ENCODE results near the gene TBX10.

- TF ChIP-seq POLR2A (IDR thresholded peaks at IDR 0.05; ENCODE audit: low read depth, low read length), result no peak
- TF ChIP-seq POLR2AphosphoS5 (IDR thresholded peaks at IDR 0.05; ENCODE audit: low read depth, low read length), result no peak
Measured at GRCh38 chr11:67626970-67627369, 12.6 kb downstream of the TBX10 start.

Measured in GM12891 (cell line).